DND-41 (cell line): Measurements from ENCODE around the gene GFY.

Experiments
- CTCF ChIP-seq: IDR thresholded peaks from 2 replicates; pipeline ENCODE4 v1.5.1; 2012; ENCODE audit warnings: borderline replicate concordance, low read length, moderate library complexity, mild to moderate bottlenecking; ENCODE audit not compliant: poor library complexity, severe bottlenecking; ENCODE audit errors: extremely low read depth
- EZH2 ChIP-seq: IDR thresholded peaks from 3 replicates; pipeline ENCODE4 v1.6.1; 2012; ENCODE audit warnings: borderline replicate concordance, low read depth, mild to moderate bottlenecking, moderate library complexity, low read length, inconsistent platforms; ENCODE audit not compliant: severe bottlenecking

DNA sequence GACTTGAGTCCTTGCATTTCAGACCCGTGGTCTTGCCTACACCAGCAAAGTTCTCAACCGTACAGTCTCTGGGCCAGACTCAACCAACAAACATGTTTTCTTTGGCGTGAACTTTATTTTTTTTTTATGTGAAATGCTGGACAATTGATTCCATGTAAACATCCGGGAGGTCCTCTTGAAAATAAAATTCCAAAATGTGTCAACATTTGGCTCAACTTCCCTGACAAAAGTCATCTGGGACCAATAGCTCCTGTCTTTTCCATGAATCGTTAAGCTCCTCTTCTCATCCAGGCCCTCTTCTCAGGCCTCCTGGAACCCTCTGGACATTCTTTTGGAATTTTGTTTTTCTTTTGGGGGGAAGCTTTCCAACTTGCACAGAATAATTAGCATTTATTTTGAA lies 30.6 kb downstream of the GFY start:
- TF ChIP-seq CTCF (no peak), EZH2 (no peak)
